ENCODE results near the gene SYDE1. TPM values are rescaled to one million over a fixed set of nuclear protein-coding genes. Genes with fewer than 3 reads are reported as not detected.
A peak's percentile ranks its signal among the peaks of the same experiment; 100 is the strongest.

Gene SYDE1
- total RNA-seq, 2 donors from 2014 or later = 16.7 to 22.1 TPM

DNA sequence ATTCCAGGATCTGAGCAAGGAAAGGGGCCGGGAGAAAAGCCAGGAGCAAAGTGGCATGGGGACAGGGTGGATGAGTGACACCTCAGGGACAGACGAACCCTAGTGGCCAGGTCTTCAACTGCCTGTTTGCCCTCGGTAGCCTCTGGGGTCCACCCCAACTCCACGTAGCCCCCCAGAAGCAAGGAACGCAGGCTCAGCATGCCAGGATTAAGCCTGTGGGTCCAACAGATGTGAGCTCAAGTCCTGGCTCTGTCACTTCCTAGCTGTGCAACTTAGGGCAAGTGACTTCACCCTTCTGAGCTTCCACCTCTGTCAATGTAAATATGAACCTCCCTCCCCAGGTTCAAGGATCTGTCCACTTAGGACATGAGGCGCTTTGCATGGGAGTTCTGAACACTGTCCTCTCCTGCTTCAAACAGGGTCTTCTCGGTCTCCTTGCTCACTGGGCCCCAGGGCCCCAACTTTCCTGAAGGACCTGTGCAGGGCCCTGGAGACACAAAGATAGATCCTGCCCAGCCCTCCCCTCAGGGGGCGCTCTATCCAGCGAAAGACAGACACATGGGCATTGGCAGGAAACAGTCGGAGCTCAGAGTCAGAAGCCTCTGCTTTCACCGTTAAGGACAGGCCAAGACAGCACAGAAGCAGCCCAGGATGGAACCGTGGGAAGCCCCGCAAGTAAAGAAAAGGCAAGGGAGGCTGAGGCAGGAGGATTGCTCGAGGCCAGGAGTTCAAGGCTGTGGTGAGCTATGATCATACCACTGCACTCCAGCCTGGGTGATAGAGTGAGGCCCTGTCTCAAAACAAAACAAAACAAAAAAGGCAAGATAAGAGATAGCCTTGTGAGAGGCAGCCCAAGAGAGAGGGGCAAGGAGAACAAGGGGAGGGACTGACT is 13.2 kb downstream of the SYDE1 start:
- intact Hi-C loops (cut with DNase I) = no loop called here
- ATAC-seq (no peak), DNase-seq (no peak)

DNA sequence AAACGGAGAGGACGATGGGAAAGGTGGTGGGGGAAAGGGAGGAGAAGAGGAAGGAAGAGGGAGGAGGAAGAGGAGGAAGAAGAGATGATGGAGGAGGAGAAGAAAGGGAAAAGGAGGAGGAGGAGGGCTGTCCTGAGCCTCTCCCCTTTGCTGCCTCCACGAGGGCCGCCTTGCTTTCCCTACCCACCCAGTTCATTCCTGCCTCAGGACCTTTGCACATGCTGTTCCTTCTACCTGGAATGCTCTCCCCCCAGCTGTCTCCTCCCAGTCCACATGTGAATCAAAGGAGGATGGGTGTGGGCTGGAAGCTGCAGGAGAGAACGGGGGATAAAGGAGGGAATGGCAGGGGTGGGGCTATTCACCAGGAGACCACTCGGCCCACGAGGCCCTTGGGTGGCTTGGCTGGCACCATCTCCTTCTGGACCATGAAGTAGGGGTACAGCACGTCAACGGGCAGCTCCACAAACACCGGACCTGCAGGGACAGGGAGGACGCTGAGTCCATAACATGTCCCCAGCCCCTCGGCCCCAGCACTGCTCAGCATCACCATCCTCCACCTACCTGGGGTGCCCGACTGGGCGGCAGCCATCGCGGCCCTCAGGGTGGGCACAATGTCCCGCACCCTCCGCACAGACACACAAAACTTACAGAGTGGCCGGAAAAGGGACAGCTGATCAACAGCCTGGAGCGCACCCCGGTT is 15.3 kb downstream of the SYDE1 start:
- DNase-seq (no peak), ATAC-seq (no peak)
- intact Hi-C loops (cut with DNase I) = no loop called here

DNA sequence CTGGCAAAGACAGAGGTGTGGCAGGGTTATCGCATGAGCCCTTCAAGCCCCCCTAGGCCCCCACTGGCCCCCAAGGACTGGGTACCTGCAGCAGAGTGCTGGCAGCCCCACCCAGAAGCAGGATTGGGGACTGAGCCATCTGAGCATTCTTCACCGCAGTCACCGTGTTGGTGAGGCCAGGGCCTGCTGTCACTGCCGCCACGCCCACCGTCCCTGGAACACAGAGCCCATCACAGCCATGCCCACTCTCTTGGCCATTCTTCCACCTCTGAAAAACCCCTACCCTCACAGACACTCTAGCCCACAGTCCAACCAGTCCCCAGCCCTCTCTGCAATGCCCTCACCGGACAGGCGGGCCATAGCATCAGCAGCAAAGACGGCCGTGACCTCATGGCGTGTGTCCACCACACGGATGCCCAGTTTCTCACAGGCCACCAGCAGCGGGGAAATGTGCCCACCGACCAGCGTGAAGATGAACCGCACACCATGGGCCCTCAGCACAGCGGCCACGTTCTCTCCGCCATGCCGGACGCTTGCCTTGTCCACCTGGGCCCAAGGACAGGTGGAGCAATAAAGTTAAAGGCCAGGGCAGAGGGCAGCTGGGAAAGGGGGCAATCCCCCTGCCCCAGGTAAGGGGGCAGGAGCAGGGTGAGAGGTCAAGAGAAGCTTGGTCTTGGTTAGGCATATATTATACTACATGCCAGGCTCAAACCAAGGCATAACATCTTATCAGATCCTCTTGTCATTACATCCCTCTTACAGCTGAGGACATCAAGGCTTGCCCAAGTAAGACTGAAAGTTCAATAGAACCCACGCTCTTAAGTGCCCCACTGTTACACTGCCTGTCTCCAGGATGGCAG is 16.1 kb downstream of the SYDE1 start:
- no peak for ATAC-seq
- no peak for DNase-seq
- intact Hi-C loops (cut with DNase I) = no loop called here

DNA sequence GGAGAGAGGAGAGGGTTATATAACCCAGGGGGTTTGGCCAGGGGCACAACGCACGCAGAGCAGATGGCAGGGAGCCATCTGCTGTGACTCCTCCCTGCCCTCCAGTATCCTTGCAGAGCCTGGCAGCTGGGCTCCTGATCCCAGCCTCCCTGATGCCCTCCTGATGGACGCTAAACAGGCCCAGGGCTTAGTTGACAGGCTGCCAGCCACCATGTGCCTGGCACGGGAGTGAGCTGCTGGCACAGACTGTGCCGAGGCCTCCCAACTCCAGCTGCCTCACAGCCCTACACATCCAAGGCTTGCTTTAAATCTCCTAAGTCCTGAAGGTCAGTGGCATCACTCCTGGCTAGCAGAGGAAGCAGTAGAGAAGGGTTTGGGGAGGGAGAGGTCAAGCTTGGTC is 16.7 kb downstream of the SYDE1 start:
- intact Hi-C loops (cut with DNase I) = no loop called here
- peak; percentile 55 to 61 for ATAC-seq
- DNase-seq = peak; percentile 76

DNA sequence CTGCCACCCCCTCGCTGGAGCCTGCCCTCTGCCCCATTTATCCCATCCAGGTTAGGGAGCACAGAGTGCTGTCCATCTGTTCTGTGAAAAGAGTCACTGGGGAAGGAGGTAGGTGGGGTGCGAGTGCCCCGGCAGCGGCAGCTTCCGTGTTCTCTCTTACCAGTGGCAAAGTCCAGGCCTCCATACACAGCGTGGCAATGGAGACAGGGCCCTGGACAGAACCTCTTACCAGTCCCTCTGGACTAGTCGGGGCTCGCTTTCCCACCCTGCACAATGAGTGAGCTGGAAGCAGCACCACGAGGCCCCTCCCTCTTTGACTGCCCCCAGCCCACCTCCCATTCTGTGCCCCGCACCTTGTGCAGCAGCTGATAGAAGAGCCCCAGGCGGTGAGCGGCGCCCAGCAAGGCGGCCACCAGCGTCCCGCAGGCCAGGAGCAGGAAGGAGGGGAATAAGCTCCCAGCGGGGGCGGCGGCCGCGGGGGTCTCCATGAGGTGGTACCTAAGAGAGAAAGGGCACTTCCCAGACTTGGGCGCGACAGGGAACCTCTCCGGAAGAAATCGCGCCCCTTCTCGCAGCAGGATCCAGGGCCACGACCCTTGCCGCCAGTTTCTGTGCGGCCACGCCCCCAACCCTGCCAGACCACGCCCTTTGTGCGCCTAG is 17.5 kb downstream of the SYDE1 start:
- intact Hi-C loops (cut with DNase I) = no loop called here
- ATAC-seq (peak; percentile 2 to 5), DNase-seq (peak; percentile 31)

DNA sequence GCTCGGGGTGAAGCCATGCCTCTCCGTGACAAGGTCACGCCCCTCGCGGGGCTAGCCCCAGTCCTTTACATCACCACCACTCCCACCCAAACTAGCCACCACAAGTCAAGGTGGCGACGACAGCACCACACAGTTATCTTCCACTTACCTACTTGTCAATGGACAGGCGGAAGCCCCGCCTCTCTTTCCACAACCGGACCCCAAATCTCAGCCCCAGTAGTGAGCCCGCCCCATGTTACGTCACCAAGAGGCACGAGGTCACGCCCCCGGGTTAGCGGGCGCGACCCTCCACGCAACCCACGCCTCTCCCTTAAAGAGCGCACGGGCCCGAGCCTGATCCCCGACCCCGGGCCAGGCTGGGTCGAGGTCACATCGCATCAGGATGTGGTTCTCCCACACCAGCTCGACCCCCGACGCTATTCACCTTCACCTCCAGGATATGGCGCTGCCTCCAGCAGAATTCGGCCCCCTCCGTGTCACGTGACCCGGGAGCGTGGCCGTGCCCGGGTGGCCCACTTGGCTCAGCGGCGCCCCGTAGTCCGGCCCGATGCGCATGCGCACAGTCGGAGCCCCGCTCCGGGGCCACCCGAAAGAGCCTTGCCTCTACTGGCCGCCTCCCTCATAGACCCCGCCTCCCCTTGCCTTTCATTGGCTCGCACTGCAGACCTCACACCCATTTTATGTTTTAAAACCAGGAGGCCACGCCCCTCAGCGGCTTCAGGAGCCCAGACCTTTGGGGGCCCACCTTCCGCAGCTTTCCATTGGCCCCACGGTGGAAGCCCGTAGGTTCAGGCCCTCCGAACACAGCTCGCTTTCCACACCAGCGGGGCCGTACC is 18.2 kb downstream of the SYDE1 start:
- ATAC-seq = peak; percentile 94 to 96
- intact Hi-C loops (cut with DNase I) = no loop called here
- DNase-seq = peak; percentile 99

DNA sequence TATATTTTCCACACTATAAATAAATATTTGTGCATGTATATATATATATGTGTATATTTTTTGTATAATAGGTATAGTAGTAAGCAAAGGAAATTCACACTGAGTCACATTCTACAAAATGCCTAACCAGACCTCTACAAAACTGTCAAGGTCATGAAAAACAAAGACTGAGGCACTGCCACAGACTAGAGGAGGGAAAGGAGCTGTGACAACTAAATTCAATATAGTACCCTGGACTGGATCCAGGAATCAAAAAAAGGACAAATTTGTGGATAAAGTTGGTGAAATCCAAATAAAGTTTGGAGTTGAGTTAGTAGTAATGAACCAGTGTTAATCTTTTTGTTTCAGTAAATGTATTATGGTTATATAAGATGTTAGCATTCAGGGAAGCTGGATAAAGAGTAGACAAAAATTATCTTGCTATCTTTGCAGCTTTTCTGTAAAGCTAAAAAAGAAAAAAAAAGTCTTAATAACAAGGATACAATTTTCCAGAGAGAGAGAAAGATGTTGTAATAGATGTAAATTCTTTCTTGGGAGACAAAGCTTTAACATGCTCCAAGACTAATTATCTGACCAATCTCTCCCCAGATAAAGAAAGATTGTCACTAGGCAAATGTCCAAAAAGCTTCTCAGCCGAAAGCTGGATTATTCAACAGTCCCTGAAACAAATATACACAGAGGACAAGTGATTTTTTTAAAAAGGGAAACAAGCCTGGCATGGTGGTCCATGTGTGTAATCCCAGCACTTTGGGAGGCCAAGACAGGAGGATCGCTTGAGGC is 19.1 kb downstream of the SYDE1 start:
- DNase-seq = no peak
- ATAC-seq = no peak
- intact Hi-C loops (cut with DNase I) = no loop called here

DNA sequence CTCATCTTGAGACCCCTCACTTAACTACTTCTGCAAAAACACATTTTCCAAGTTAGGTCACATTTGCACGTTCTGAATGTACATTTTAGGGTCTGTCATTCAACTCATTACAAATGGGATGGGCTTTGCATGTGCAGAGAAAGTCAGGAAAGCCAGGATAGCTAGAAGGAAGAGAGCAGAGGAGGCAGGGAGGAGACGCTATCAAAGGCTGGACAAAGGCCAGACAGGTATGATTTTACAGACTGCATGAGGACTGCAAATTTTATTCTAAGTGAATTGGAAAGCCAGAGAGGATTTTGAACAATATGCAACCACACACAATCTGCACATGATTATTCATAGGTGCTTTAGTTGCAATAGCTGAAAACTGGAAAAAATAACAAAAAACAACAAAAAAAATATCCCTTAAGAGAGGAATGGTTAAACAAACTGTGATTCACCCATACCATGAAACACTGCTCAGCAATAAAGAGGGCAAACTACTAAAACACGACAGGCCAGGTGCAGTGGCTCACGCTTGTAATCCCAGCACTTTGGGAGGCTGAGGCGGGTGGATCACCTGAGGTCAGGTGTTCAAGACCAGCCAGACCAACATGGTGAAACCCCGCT is 21.1 kb downstream of the SYDE1 start:
- intact Hi-C loops (cut with DNase I) = no loop called here
- ATAC-seq (no peak), DNase-seq (no peak)

DNA sequence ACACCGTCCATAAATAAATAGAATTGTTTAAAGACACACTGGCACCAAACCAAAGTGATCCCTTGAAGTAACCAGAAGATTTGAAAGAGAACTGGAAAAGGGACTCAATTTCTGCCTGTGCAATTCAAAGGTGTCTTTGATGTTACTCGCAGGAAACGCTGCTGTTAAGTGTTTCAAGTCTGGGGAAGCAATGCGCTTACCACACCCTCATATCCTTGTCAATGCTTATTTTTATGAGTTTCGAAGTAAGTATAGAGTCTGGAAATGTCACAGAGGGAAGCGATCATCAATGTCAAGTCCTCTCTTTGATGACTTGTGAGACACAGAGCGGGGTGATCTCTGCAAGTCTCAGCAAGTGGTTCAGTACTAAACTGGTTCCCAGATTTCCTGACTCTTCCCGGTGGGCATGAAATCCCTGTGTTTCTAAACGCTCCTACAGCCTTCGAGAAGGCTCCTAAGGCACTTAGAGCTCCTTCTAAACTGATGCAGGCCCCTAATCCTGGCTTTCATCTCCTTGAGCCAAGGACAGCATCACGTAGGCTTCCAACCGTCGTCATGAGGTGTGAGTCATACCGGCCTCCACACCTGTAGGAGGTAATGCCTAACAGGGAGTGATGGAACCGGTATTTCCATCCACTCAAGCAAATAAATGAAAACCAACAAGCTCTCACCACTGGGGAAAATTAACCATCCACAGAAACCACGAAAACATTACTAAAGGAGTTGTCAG is 22.8 kb downstream of the SYDE1 start:
- ATAC-seq (no peak), DNase-seq (no peak)
- intact Hi-C loops (cut with DNase I) = no loop called here

DNA sequence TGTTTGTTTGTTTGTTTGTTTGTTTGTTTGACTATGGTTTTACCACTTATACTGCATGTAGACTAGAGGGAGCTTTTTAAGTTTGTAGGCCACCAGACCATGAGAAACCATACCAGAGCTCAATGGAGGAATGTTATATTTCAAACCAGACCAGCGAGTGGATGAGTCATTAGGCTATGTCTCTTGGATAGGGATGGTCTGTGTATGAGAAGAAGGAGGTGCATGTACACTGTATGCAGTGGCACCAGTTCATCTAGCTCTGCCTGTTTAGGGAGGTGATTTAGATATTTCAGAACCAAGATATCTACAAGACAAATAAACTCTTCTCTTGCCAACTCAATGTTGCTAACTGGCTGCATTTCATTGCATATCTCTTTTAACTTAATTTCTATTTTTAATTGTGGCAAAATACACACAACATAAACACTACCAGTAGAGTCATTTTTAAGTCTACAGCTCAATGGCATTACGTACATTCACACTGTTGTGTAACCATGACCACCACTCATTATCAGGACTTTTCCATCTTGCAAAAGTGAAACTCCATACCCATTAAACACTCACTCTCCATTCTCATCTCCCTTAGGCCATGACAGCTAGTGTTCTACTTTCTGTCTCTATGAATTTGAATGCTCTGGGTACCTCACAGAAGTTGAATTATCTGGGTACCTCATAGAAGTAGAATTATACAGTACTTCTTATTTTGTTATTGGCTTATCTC is 29.2 kb downstream of the SYDE1 start:
- intact Hi-C loops (cut with DNase I) = no loop called here
- DNase-seq = no peak
- no peak for ATAC-seq

DNA sequence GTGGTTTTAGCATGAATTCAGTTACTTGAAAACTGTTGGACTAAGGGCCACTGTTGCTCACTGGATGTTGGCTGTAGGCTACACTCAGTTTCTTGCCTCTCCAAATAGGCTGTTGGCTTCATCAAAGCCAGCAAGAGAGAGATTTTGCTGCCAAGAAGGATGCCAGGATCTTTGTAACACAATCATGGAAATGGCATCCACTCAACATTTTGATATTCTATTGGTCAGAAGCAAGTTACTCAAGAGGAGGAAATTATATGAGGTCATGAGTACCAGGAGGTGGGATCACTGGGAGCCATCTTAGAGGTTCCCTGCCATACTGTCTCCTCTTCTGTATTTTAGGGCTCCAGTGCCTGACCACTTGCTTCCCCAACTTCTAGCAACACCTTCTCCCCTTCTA is 30.6 kb downstream of the SYDE1 start:
- ATAC-seq (peak in 1 of 2 donors; percentile 23), DNase-seq (no peak)
- intact Hi-C loops (cut with DNase I) = no loop called here

DNA sequence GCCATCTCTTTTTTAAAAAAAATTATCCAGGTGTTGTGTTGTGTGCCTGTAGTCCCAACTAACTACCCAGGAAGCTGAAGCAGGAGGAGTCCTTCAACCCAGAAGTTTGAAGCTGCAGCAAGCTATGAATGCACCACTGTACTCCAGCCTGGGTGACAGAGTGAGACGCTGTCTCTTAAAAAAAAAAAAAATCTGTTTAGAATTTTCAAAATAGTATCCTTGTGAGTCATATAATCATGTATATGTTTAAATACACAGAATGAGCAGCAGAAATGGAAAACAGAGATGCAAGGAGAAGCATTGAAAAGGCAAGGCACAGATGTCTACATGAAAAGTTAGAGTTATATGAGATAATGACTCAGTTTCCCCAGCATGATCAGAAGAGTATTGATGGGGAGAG is 31.2 kb downstream of the SYDE1 start:
- no peak for DNase-seq
- intact Hi-C loops (cut with DNase I) = no loop called here
- no peak for ATAC-seq

DNA sequence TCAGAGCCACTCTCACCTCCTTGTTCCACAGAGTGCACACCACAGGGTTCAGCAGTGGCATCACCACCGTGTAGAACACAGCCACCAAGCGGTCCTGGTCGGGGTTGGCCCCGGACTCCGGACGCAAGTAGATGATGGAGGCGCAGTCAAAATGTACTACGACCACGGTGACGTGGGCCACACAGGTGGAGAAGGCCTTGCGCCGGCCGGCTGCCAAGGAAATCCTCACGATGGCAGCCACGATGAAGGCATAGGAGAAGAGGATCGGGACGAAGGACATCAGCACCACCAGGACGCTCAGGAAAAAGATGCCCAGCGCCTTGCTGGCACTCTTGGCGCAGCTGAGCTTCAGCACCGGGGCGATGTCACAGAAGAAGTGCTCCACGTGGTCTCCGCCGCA is 33.9 kb downstream of the SYDE1 start:
- intact Hi-C loops (cut with DNase I) = no loop called here
- ATAC-seq = no peak
- DNase-seq = no peak

DNA sequence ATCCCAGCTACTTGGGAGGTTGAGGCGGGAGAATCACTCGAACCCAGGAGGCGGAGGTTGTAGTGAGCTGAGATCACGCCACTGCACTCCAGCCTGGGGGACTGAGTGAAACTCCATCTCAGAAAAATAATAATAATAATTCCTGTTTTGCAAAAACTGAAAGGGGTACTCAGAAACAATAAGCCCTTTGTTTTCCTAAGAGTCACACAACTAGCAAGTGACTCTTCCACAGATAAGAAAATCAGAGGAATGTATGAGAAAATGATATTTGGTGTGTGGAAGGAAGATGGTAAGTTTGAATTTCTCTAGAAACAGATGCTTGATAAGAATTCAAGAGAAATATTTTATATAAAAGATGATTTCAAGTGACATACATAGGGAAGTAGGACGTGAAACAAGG is 35.1 kb downstream of the SYDE1 start:
- no peak for DNase-seq
- intact Hi-C loops (cut with DNase I) = no loop called here
- no peak for ATAC-seq

DNA sequence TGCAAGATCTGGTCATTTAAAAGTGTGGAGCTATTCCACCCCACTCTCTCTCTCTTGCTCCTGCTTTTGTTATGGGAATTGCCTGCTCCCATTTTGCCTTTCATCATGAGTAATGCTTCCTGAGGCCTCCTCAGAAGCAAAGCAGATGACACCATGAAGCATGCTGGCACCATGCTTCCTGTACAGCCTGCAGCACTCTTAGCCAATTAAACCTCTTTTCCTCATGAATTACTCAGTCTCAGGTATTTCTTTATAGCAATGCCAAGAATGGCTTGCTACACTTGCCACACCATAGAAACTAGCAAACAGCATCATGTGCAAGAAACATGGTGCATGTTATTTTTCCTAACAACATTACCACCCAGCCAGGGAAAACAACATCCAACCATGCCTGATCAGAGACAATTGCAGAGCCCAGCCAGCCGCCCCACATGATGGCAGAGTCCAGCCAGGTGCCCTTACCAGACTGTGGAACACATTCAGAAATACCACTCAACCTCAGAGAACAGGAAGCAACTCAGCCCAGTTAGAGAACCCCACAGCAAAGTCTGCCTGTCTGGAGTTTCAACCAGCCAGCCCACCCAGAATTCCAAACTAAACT is 36.9 kb downstream of the SYDE1 start:
- ATAC-seq (no peak), DNase-seq (no peak)
- intact Hi-C loops (cut with DNase I) = no loop called here

Measured in left cardiac atrium (tissue), 4 donors.